ENCODE data around the gene HSPA12A. TPM values are rescaled to one million over a fixed set of nuclear protein-coding genes. Genes with fewer than 3 reads are reported as not detected.

The HSPA12A gene
- total RNA-seq, 1 donor from 2014 or later = 4.0 TPM

- Mint-ChIP-seq H3K36me3 (ENCODE audit: unreplicated experiment) (no peaks in the 10 kb centered on the region), H3K9me3 (ENCODE audit: unreplicated experiment) (no peaks in the 10 kb centered on the region), H3K27ac (ENCODE audit: unreplicated experiment) (no peak overlapping the region), H3K4me1 (ENCODE audit: unreplicated experiment) (no peaks in the 10 kb centered on the region), H3K27me3 (ENCODE audit: unreplicated experiment) (peaks cover 2% of the 10 kb centered on the region), H3K4me3 (ENCODE audit: unreplicated experiment) (no peak overlapping the region)
- DNase-seq (ENCODE audit: extremely low spot score, unreplicated experiment) = no peak
- TF ChIP-seq CTCF (IDR thresholded peaks at IDR 0.05) = no peak
Observed at GRCh38 chr10:116663342-116663741, 79.0 kb downstream of the HSPA12A start.

GRCh38 chr10:116660860-116661259 is 81.5 kb downstream of the HSPA12A start:
- no peak for DNase-seq (ENCODE audit: extremely low spot score, unreplicated experiment)
- Mint-ChIP-seq H3K4me1 (ENCODE audit: unreplicated experiment) (no peaks in the 10 kb centered on the region), H3K27me3 (ENCODE audit: unreplicated experiment) (peaks cover 2% of the 10 kb centered on the region), H3K9me3 (ENCODE audit: unreplicated experiment) (no peaks in the 10 kb centered on the region), H3K36me3 (ENCODE audit: unreplicated experiment) (no peaks in the 10 kb centered on the region), H3K4me3 (ENCODE audit: unreplicated experiment) (no peak overlapping the region), H3K27ac (ENCODE audit: unreplicated experiment) (no peak overlapping the region)
- TF ChIP-seq CTCF (IDR thresholded peaks at IDR 0.05) = no peak

GRCh38 chr10:116659049-116659670 is 83.2 kb downstream of the HSPA12A start:
- TF ChIP-seq CTCF (IDR thresholded peaks at IDR 0.05) = no peak
- H3K4me3 Mint-ChIP-seq (ENCODE audit: unreplicated experiment) = no peak overlapping the region
- no peak overlapping the region for H3K27ac Mint-ChIP-seq (ENCODE audit: unreplicated experiment)
- H3K36me3 Mint-ChIP-seq (ENCODE audit: unreplicated experiment) = no peaks in the 10 kb centered on the region
- no peaks in the 10 kb centered on the region for H3K4me1 Mint-ChIP-seq (ENCODE audit: unreplicated experiment)
- H3K27me3 Mint-ChIP-seq (ENCODE audit: unreplicated experiment) = peaks cover 2% of the 10 kb centered on the region
- no peak for DNase-seq (ENCODE audit: extremely low spot score, unreplicated experiment)
- no peaks in the 10 kb centered on the region for H3K9me3 Mint-ChIP-seq (ENCODE audit: unreplicated experiment)

GRCh38 chr10:116657863-116658551 is 84.4 kb downstream of the HSPA12A start:
- Mint-ChIP-seq H3K27ac (ENCODE audit: unreplicated experiment) (no peak overlapping the region), H3K4me1 (ENCODE audit: unreplicated experiment) (no peaks in the 10 kb centered on the region), H3K27me3 (ENCODE audit: unreplicated experiment) (peaks cover 8% of the 10 kb centered on the region), H3K9me3 (ENCODE audit: unreplicated experiment) (no peaks in the 10 kb centered on the region), H3K36me3 (ENCODE audit: unreplicated experiment) (no peaks in the 10 kb centered on the region), H3K4me3 (ENCODE audit: unreplicated experiment) (no peak overlapping the region)
- TF ChIP-seq CTCF (IDR thresholded peaks at IDR 0.05) = no peak
- no peak for DNase-seq (ENCODE audit: extremely low spot score, unreplicated experiment)

GRCh38 chr10:116656044-116656443 is 86.3 kb downstream of the HSPA12A start:
- Mint-ChIP-seq H3K36me3 (ENCODE audit: unreplicated experiment) (no peaks in the 10 kb centered on the region), H3K4me3 (ENCODE audit: unreplicated experiment) (no peak overlapping the region), H3K27ac (ENCODE audit: unreplicated experiment) (no peak overlapping the region), H3K4me1 (ENCODE audit: unreplicated experiment) (no peaks in the 10 kb centered on the region), H3K27me3 (ENCODE audit: unreplicated experiment) (peaks cover 12% of the 10 kb centered on the region), H3K9me3 (ENCODE audit: unreplicated experiment) (peaks cover 6% of the 10 kb centered on the region)
- no peak for TF ChIP-seq CTCF (IDR thresholded peaks at IDR 0.05)
- no peak for DNase-seq (ENCODE audit: extremely low spot score, unreplicated experiment)
